GM23338 (cell line): ENCODE results near the gene AOAH.

Source experiments
- NANOG ChIP-seq: IDR thresholded peaks from 2 replicates; pipeline ENCODE4 v1.6.1; 2016; ENCODE audit warnings: antibody characterized with exemption, borderline replicate concordance
- ZNF462 ChIP-seq: fragments of 250-450 bp; sonication (Bioruptor Pico); IDR thresholded peaks from 2 replicates; pipeline ENCODE4 v1.5.0; 2020; ENCODE audit warnings: mild to moderate bottlenecking, moderate library complexity
- TF ChIP-seq, protein P1 (sequence below), 2 experiments: fragments of 200-600 bp in 1 of 2; sonication (generic) in 1 of 2; conservative IDR thresholded peaks; 2 replicates each; pipeline versions ENCODE4 v1.5.1 to v1.6.1; 2016 to 2017; ENCODE audit warnings: antibody characterized with exemption in 2 of 2, low read depth in 2 of 2, mild to moderate bottlenecking in 2 of 2, moderate library complexity in 1 of 2

DNA sequence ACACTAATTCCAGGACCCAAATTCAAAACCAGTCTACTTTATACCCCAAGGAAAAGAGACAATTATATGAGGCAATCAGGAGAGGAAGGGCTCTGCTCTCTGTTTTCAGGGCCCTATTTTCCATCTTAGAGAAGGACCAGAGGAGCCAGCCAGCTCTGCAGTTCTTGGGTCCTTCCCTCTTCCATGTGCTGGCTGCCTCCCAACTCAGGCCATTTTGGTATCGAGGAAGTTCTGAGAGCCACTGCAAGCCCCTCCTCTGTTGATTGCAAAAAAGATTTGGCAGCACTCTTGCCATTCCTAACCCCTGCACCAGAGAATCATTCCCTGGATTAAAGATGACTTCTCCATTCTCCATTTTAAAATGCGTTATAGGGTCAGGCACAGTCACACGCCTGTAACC lies 151.2 kb downstream of the AOAH start:
- TF ChIP-seq, protein P1, sequence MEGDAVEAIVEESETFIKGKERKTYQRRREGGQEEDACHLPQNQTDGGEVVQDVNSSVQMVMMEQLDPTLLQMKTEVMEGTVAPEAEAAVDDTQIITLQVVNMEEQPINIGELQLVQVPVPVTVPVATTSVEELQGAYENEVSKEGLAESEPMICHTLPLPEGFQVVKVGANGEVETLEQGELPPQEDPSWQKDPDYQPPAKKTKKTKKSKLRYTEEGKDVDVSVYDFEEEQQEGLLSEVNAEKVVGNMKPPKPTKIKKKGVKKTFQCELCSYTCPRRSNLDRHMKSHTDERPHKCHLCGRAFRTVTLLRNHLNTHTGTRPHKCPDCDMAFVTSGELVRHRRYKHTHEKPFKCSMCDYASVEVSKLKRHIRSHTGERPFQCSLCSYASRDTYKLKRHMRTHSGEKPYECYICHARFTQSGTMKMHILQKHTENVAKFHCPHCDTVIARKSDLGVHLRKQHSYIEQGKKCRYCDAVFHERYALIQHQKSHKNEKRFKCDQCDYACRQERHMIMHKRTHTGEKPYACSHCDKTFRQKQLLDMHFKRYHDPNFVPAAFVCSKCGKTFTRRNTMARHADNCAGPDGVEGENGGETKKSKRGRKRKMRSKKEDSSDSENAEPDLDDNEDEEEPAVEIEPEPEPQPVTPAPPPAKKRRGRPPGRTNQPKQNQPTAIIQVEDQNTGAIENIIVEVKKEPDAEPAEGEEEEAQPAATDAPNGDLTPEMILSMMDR (conservative IDR thresholded peaks at IDR 0.05; ENCODE audit: low read depth in 2 of 2) = no peak
- TF ChIP-seq ZNF462 (CRISPR knock-in tag) = no peak
- no peak for TF ChIP-seq NANOG
